Measurements from ENCODE around the gene GTPBP1.

GTPBP1 gene

DNA sequence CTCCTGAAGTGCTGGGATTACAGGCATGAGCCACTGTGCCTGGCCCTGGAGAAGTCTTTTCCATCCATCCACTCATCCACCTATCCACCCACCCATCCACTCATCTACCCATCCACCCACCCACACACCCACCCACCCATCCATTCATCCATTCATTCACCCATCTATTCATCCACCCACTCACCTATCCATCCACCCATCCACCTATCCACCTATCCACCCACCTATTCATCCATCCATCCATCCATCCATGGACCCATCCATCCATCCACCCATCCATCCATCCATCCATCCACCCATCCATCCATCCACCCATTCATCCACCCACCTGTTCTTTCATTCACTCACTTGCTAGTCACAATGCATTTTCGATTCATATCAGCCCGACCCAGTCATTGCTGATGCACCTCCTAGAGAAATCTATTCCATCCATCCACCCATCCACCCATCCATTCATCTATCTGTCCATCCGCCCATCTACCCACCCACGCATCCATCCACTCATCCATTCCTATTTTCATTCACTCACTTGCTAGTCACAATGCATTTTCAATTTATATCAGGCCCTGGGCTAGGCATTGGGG, 67.7 kb downstream of the GTPBP1 start:
- no peak overlapping the region for H3K9ac ChIP-seq (ENCODE audit: low read length)
- H3K36me3 ChIP-seq (ENCODE audit: control insufficient read depth, low read depth, low read length) = no peaks in the 10 kb centered on the region
- H3K9me3 ChIP-seq (ENCODE audit: control insufficient read depth, low read depth, low read length) = no peaks in the 10 kb centered on the region
- H3K4me1 ChIP-seq (ENCODE audit: control insufficient read depth, low read depth, low read length) = no peaks in the 10 kb centered on the region
- H3K27me3 ChIP-seq (ENCODE audit: control insufficient read depth, insufficient read depth, low read length) = no peaks in the 10 kb centered on the region
- no peak overlapping the region for H3K4me3 ChIP-seq (ENCODE audit: low read length)
- H3K27ac ChIP-seq (ENCODE audit: low read length) = no peak overlapping the region

DNA sequence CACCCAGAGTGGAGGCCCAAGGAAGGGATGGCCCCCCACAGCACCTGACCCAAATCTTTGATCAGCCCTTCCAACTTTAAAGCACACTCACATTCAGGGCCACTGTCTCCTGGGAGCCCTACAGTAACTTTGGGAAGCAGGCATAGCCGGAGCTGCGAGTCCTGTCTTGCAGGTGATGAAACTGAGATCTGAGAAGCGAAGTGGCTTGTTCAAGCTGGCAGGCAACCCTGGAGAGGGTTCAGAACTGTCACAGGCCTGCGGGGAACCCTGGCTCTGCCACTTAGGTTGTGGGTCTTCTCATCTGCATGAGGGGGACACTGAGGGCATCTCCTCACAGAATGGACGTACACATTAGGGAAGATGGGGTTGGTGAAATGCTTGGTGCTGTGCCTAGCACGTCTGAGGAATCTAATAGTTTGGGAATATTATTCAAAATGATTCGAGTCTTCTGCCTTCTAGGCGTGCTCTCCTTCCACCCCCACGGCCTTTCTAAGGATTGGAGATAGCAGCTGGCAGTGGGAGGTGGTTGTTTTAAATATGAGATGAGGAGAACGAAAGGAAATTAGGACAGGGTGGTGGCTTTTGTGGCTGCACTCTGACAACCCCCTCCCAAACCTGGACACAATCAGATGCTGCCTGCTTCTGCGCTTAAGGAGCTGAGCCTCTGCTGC, 68.9 kb downstream of the GTPBP1 start:
- H3K27ac ChIP-seq (ENCODE audit: low read length) = no peak overlapping the region
- no peaks in the 10 kb centered on the region for H3K27me3 ChIP-seq (ENCODE audit: control insufficient read depth, insufficient read depth, low read length)
- no peak overlapping the region for H3K9ac ChIP-seq (ENCODE audit: low read length)
- H3K4me1 ChIP-seq (ENCODE audit: control insufficient read depth, low read depth, low read length) = no peaks in the 10 kb centered on the region
- H3K36me3 ChIP-seq (ENCODE audit: control insufficient read depth, low read depth, low read length) = no peaks in the 10 kb centered on the region
- no peaks in the 10 kb centered on the region for H3K9me3 ChIP-seq (ENCODE audit: control insufficient read depth, low read depth, low read length)
- no peak overlapping the region for H3K4me3 ChIP-seq (ENCODE audit: low read length)

DNA sequence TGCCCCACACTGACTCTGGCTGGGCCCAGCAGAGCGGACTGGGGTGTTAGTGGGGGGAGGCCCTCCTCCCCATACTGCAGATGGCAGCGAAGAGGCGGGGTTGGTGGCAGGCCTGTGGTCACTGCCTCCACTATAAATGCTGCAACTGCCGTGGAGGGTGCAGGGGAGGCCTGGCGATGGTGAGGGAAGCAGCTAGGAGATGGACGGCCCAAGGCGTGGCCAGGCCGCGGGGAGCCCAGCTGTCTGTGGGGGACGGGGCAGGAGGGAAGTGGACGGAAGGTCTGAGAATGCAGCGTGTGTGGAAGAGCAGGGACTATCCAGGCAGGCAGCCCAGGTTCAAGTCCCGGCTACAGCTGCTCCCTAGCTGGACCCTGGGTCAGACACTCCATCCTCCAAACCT, 69.9 kb downstream of the GTPBP1 start:
- no peaks in the 10 kb centered on the region for H3K27me3 ChIP-seq (ENCODE audit: control insufficient read depth, insufficient read depth, low read length)
- H3K4me1 ChIP-seq (ENCODE audit: control insufficient read depth, low read depth, low read length) = no peaks in the 10 kb centered on the region
- H3K36me3 ChIP-seq (ENCODE audit: control insufficient read depth, low read depth, low read length) = no peaks in the 10 kb centered on the region
- no peak overlapping the region for H3K9ac ChIP-seq (ENCODE audit: low read length)
- no peak overlapping the region for H3K27ac ChIP-seq (ENCODE audit: low read length)
- no peak overlapping the region for H3K4me3 ChIP-seq (ENCODE audit: low read length)
- no peaks in the 10 kb centered on the region for H3K9me3 ChIP-seq (ENCODE audit: control insufficient read depth, low read depth, low read length)

DNA sequence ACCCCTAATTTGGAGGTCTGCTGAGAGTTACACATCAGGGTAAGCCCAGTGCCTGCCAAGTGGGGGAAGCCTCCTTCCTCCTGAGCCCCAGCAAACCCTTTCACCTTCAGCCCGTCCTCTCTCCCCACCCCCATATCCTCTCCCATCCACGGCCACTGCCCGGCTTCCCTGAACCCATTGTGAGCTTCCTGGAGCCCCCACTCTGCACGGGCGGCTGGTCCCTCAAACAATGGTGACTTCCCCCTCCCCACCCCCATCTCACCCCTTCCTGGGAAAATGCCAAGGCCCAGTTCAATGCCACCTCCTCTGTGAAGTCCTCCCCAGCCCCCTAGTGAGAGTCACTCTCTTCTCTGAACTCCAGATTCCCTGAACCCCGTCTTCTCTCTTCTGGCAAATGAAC, 70.3 kb downstream of the GTPBP1 start:
- Histone ChIP-seq H3K27ac (ENCODE audit: low read length) (no peak overlapping the region), H3K4me1 (ENCODE audit: control insufficient read depth, low read depth, low read length) (no peaks in the 10 kb centered on the region), H3K9ac (ENCODE audit: low read length) (no peak overlapping the region), H3K4me3 (ENCODE audit: low read length) (no peak overlapping the region), H3K36me3 (ENCODE audit: control insufficient read depth, low read depth, low read length) (no peaks in the 10 kb centered on the region), H3K9me3 (ENCODE audit: control insufficient read depth, low read depth, low read length) (no peaks in the 10 kb centered on the region), H3K27me3 (ENCODE audit: control insufficient read depth, insufficient read depth, low read length) (no peaks in the 10 kb centered on the region)

DNA sequence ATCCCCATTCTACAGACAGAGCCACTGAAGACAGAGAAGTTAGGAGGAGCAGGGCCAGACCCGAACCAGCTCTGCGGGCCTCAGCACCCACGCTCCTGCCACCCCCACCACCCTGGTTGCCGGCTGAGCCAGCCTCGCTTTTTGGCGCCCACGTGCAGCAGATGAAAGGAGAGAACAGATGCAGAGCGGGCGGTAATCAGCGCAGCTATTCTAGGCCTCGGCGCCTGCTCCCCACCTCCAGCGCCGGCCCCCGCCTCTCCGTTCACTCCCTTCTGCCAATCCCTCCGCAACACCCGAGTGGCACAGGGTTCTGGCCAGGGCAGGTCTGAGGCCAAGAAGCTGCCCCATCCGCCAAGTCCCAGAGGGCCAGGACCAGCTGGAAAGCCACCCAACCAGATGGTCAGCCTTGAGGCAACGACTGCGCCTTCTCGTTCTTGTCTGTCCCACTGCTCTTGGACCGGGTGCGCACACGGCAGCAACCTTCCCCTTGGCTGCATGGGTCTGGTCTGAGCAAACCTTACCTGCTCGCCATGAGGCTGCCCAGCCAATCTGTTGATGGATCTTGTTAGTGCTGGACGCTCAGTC, 71.4 kb downstream of the GTPBP1 start:
- H3K36me3 ChIP-seq (ENCODE audit: control insufficient read depth, low read depth, low read length) = no peaks in the 10 kb centered on the region

DNA sequence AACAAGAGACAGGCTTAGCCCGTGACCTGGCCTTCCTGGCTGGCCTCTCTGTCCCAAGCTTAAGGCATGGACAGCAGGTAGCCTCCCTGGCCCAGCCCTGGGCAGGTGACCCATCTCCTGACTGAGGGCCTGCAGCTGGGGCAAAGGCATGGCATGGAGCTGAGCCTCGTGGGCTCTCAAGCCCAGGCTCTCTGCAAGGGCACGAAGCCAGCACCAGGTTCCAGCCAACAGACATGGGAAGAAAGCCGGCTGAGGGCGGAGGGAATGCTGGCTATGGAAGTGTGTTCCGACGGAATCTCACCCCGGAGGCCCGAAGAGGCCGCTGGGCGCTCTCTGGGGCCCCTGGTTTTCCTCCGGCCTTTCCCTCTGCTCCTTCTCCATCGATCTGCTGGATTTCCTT, 75.3 kb downstream of the GTPBP1 start:
- Histone ChIP-seq H3K4me3 (ENCODE audit: low read length) (no peak overlapping the region), H3K27ac (ENCODE audit: low read length) (no peak overlapping the region), H3K4me1 (ENCODE audit: control insufficient read depth, low read depth, low read length) (peaks cover 6% of the 10 kb centered on the region), H3K9me3 (ENCODE audit: control insufficient read depth, low read depth, low read length) (no peaks in the 10 kb centered on the region), H3K9ac (ENCODE audit: low read length) (no peak overlapping the region), H3K27me3 (ENCODE audit: control insufficient read depth, insufficient read depth, low read length) (no peaks in the 10 kb centered on the region), H3K36me3 (ENCODE audit: control insufficient read depth, low read depth, low read length) (no peaks in the 10 kb centered on the region)

More for the DNA sequence above, 71.4 kb downstream of the GTPBP1 start:
- Histone ChIP-seq H3K27me3 (ENCODE audit: control insufficient read depth, insufficient read depth, low read length) (no peaks in the 10 kb centered on the region), H3K9me3 (ENCODE audit: control insufficient read depth, low read depth, low read length) (no peaks in the 10 kb centered on the region), H3K27ac (ENCODE audit: low read length) (no peak overlapping the region), H3K4me1 (ENCODE audit: control insufficient read depth, low read depth, low read length) (peaks cover under 1% of the 10 kb centered on the region), H3K4me3 (ENCODE audit: low read length) (no peak overlapping the region), H3K9ac (ENCODE audit: low read length) (no peak overlapping the region)

DNA sequence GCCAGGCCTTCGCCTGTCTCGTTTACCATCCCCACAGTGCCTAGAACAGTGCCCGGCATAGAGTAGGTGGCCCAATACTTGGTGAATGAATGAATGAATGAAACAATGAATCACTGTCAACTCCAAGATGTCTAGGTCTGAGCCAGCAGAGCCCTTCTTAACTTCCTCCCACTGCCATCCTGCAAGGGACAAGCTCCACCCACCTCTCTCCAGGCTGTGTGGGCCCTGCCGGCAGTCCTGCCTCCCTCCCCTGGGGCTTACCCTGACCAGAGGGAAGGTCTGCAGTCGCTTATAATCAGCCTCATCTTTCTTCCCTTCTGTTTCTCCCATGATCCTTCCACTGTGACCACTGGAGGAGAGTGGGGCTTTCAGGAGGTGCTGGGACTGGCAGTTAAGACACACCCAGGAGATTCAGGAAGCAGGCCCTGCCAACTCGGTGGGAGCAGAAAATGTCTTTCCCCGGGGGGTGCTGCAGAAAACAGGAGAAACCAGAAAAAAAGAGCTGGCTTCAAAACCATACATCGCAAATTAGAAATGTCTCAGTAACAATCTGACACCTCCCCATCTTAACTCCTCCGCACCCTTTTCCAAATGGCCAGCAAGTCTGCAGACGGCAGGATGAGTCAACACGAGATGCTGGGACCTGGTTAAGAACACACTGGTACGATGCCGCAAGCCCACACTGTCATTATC, 76.8 kb downstream of the GTPBP1 start:
- Histone ChIP-seq H3K36me3 (ENCODE audit: control insufficient read depth, low read depth, low read length) (no peaks in the 10 kb centered on the region), H3K9me3 (ENCODE audit: control insufficient read depth, low read depth, low read length) (no peaks in the 10 kb centered on the region), H3K4me1 (ENCODE audit: control insufficient read depth, low read depth, low read length) (peaks cover 6% of the 10 kb centered on the region), H3K4me3 (ENCODE audit: low read length) (no peak overlapping the region), H3K9ac (ENCODE audit: low read length) (no peak overlapping the region), H3K27me3 (ENCODE audit: control insufficient read depth, insufficient read depth, low read length) (no peaks in the 10 kb centered on the region), H3K27ac (ENCODE audit: low read length) (no peak overlapping the region)

Measured in iPS-18a (cell line).